ENCODE results near the gene NELL2.

- TF ChIP-seq CTCF (IDR thresholded peaks at IDR 0.05) (no peak), POLR2A (IDR thresholded peaks at IDR 0.05) (no peak), POLR2AphosphoS5 (IDR thresholded peaks at IDR 0.05) (no peak), EP300 (IDR thresholded peaks at IDR 0.05) (no peak)
Measured at GRCh38 chr12:44777044-44777443, 99.1 kb downstream of the NELL2 start.

Measured in gastroesophageal sphincter (tissue), 3 donors.